Cerebellar nuclear complex (tissue), 1 donor: ENCODE results near the gene RAB39B.
"Not testable (repeated sequence)": the region's sequence is repeated elsewhere in the genome, so short reads cannot be mapped to it uniquely, and the experiment has no call there.

Experiments
- DNase-seq, 2 experiments: peaks; one replicate each; lab custom pipeline; 2025; lab: John Stamatoyannopoulos, UW

RAB39B gene, protein sequence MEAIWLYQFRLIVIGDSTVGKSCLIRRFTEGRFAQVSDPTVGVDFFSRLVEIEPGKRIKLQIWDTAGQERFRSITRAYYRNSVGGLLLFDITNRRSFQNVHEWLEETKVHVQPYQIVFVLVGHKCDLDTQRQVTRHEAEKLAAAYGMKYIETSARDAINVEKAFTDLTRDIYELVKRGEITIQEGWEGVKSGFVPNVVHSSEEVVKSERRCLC

DNA sequence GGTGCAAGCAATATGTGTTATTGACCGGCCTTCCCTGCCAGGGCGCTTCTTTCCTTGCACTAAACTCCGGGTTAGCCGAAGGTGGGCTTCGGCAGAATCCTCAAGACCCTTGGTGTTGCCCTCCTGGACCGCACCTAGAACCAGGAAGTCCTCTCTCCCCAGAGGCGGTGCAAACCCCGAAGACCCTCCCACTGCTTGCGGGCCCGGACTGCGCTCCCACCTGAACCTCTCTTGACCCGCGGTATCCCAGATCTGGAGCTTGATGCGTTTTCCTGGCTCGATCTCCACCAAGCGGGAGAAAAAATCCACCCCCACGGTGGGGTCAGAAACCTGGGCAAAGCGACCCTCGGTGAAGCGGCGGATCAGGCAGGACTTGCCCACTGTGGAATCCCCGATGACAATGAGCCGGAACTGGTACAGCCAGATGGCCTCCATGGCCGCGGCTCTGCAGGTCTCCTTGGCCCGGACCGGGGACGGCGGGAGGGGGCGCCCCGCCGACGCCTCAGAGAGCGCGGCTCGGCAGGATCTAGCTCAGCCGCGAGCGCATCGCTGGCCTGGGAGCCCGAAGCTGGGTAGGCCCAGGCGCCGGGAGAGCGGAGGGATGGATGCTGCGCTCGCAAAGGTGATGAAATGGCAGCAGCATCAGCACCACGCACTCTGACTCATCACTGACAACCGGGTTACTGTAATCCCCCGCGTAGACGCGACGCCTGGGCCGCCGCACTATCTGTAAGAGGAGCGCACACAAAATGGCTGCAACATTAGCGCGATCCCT lies at the start of gene RAB39B:
Gene RAB39B (minus strand): TSS at position 638 of the 775 bp plus-strand sequence. CDS start 203 bp downstream, at position 435.
- DNase-seq: peak in 1 of 2 experiments; percentile 26

DNA sequence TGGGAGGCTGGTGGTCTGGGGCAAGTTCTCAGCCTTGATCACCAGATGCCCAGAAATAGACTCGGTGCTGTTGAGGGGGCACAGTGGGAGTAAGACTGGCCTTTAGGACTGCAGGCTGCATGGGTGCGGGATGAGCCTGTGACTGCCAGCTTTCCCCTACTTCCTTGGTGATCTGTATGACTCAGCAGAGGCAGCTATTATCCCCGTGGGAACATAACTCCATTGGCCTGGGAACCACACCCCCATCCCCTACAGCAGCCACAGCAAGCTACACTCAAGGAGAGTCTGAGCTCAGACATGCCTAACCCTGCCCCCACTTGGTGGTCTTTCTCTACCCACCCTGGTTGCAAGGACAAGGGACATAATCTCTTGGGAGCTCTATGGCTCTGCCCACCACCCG lies 49.5 kb upstream of the RAB39B start:
- DNase-seq: no peak

- no peak for DNase-seq
Observed at GRCh38 chrX:155293771-155294170, 29.5 kb upstream of the RAB39B start.

DNA sequence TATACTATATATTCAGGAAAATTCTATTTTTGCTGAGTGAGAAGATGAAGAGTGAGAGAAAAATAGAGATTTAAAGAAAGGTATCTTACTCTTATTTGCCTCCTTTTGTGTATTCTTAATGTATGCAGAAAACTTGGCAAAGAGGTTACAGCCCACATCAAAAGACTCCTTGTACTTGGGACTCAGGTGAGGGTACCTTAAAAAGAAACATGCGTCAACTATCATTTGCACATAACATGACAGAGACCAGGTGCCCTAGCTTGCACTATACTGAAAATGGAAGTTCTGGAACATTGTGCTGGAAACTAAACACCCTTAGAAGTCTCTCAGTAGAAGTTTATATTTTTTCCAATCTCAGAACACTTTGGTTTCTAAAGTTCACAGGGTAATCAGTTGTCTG lies 15.6 kb upstream of the RAB39B start:
- DNase-seq: no peak

GRCh38 chrX:155270969-155271368 lies 6.7 kb upstream of the RAB39B start:
- DNase-seq: no peak

DNA sequence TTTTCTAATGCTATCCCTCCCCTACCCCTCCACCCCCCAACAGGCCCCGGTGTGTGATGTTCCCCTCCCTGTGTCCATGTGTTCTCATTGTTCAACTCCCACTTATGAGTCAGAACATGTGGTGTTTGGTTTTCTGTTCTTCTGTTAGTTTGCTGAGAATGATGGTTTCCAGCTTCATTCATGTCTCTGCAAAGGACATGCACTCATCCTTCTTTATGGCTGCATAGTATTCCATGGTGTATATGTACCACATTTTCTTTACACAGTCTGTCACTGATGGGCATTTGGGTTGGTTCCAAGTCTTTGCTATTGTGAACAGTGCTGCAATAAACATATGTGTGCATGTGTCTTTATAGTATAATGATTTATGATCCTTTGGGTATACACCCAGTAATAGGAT lies 3.7 kb upstream of the RAB39B start:
- DNase-seq: not testable (repeated sequence)

- DNase-seq: no peak
Observed at GRCh38 chrX:155266439-155266838, 2.1 kb upstream of the RAB39B start.

- no peak for DNase-seq
Observed at GRCh38 chrX:155262970-155263754, 1.1 kb downstream of the RAB39B start.

GRCh38 chrX:155259752-155260151 lies 4.5 kb downstream of the RAB39B start:
- DNase-seq: no peak

GRCh38 chrX:155251391-155251790 lies 12.9 kb downstream of the RAB39B start:
- DNase-seq: no peak

DNA sequence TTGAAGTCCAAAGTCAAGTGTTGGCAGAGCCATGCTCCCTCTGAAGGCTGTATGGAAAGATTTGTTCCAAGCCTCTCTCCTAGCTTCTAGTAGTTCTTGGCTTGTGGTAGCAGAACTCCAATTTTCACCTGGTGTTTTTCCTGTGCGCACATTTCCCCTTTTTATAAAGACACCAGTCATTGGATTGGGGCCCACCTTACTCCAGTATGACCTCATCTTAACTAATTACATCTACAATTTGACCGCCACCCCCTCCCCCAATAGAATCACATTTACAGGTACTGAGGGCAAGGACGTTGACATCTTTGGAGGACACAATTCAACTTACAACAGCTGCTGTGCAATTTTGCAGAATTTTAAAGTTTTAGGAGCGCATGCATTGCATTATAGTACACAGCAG lies 16.8 kb downstream of the RAB39B start:
- no peak for DNase-seq

- no peak for DNase-seq
Observed at GRCh38 chrX:155246748-155247147, 17.5 kb downstream of the RAB39B start.

DNA sequence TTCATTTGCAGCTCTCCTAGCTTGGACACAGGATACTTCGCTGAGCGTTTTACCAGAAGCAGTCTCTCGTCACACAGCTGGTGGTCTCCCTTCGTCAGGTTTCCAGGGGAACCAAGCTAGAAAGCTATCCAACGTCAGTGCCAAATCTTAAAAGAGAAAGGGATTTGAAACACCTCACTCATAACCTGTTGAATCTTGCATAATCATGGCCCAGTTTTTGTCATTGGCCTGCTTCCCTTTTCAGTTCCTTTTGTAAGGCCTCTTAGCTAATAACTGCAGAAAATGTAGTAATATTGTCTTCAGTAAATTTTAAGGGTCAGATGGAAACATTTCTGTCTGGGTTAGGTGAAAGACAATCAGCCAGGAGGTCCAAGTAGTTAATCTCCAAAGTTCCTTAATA lies 22.0 kb downstream of the RAB39B start:
- no peak for DNase-seq

DNA sequence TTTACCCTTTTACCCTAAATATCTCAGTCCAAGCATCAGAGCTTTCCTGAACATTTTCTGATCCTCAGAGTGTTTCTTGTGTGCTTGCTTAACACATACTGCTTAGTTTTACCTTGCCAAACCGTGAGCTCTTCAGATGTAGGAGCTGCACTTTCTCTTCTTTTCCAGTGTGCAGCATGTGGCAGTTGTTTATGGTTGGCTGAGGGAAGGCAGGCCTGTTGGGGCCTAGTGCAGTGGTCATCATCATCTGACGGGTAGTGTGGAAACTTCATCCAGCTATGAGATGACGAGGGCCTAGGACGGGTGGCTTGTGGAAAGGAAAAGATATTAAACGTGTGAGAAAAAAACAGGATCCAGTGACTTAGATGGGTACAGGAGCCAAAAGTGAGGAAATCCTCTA lies 26.6 kb downstream of the RAB39B start:
- DNase-seq: no peak

DNA sequence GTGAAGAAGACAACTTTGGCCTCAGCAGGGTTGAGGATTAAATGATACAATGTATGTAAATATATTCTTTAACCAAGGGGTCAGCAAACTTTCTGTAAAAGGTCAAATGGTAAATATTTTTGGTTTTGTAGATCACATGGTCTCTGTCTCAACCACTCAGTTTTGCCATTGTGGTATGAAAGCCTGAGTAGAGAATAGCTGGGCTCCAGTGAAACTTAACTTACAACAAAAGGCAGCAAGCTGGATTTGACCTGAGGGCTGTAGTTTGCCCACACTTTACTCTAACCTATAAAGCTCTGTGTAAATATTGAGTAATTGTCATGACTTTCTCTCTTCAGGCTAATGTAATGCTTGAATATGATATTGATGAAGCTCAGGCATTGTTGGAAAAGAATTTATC lies 28.4 kb downstream of the RAB39B start:
- no peak for DNase-seq

- DNase-seq: no peak
Observed at GRCh38 chrX:155231163-155231562, 33.1 kb downstream of the RAB39B start.

GRCh38 chrX:155225774-155226173 lies 38.5 kb downstream of the RAB39B start:
- DNase-seq: no peak

GRCh38 chrX:155223746-155224145 lies 40.5 kb downstream of the RAB39B start:
- DNase-seq: not testable (repeated sequence)

DNA sequence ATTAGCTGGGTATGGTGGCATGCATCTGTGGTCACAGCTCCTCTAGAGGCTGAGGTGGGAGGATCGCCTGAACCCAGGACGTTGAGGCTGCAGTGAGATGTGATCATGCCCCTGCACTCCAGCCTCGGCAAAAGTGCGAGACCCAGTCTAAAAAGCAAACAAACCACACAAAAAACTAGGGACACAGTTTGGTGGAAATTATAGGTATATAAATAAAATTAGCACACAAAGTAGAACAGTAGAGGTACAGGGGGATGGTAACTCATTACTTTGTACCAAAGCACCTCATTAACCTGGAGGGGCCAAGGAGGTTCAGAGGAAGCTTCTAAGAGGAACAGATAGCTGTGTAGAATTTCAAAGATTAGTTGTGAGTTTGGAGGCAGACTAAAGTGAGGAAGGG lies 42.9 kb downstream of the RAB39B start:
- DNase-seq: no peak

DNA sequence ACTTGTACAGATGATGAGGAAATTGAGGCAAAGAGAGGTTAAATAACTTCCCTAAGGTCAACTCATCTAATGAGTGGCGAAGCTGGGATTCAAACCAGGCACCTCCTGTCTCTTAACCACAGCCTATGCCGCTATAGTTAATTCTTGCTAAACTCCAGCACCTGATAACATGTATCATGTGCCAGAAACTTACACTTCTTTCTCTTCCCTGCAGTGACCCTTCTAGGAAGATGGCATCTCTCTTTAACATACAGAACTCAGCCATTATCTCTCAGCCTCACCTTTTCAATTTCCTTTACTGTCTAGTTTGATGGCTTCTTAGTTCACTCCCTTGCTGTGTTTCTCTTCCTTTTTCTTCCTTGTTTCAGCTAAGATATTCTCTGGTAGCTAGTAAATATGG lies 45.5 kb downstream of the RAB39B start:
- DNase-seq: no peak

- no peak for DNase-seq
Observed at GRCh38 chrX:155216940-155217440, 47.3 kb downstream of the RAB39B start.

DNA sequence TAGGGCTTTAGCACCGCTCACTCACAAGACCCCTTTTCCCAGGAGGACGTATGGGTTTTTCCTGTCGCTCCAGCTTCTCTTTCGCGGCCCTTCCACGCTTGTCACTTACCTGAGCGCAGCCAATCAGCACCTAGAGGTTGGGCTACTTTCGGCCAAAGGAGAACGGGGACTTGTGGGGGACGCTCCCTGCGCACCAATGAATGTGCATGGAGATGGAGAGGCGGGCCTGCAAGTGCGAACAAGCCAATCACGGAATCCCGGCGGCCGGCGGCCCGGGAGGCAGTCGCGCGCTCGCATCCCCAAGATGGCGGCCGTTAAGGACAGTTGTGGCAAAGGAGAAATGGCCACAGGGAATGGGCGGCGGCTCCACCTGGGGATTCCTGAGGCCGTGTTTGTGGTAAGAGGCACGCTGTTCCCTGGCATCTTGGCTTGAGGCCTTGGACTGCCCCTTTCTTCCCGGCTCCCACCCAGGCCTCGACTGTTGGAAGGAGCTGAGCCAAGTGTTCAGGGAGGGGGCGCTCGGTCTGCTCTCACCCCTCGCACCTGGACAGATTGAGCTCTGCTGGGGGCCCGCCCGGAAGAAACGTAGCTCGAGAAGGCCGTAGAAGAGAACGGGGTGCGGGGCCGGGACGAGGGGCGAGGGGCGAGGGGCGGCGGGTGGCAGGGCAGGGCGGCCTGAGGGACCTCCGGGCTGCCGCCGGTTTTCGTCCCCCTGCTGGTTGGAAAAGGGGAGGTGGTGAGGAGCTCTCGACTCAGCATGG lies 47.9 kb downstream of the RAB39B start, which contains the start of gene VBP1:
Gene VBP1 (plus strand): TSS at position 282 of the 761 bp plus-strand sequence. CDS start 23 bp downstream, at position 305.
- peak; percentile 55 to 90 for DNase-seq
